Measurements from ENCODE around the gene ECHDC3.

Gene ECHDC3, protein sequence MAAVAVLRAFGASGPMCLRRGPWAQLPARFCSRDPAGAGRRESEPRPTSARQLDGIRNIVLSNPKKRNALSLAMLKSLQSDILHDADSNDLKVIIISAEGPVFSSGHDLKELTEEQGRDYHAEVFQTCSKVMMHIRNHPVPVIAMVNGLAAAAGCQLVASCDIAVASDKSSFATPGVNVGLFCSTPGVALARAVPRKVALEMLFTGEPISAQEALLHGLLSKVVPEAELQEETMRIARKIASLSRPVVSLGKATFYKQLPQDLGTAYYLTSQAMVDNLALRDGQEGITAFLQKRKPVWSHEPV

DNA sequence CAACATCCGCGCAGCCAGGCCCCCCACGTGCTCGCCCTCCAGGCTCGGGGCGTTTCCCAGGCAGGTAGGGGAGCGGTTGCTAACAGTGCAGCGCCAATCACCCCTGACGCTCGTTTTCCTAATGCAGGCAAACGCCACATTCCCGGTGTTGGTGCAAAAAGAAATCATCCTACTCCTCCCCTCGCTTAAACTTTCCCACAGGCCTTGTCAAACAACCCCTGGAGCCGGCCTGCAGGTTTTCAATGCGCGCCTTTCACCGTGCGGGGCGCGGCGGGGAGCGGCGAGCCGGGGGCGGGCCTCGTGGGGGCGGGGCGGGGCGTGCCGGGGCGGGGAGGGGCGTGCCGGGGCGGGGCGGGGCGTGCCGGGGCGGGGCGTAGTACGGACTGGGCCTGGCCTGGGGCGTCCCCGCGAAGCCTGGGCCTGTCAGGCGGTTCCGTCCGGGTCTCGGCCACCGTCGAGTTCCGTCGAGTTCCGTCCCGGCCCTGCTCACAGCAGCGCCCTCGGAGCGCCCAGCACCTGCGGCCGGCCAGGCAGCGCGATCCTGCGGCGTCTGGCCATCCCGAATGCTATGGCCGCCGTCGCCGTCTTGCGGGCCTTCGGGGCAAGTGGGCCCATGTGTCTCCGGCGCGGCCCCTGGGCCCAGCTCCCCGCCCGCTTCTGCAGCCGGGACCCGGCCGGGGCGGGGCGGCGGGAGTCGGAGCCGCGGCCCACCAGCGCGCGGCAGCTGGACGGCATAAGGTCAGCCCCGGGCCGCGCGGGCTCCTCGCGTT, at the start of gene ECHDC3:
TSS of gene ECHDC3 (plus strand) at position 374 of the 770 bp plus-strand sequence. CDS start at position 569, 195 bp downstream.
- peak within 1 kb of the TSS; percentile 58 for H3K4me3 ChIP-seq (replicated peaks; ENCODE audit: low read depth, low read length)
- TF ChIP-seq, protein P1, sequence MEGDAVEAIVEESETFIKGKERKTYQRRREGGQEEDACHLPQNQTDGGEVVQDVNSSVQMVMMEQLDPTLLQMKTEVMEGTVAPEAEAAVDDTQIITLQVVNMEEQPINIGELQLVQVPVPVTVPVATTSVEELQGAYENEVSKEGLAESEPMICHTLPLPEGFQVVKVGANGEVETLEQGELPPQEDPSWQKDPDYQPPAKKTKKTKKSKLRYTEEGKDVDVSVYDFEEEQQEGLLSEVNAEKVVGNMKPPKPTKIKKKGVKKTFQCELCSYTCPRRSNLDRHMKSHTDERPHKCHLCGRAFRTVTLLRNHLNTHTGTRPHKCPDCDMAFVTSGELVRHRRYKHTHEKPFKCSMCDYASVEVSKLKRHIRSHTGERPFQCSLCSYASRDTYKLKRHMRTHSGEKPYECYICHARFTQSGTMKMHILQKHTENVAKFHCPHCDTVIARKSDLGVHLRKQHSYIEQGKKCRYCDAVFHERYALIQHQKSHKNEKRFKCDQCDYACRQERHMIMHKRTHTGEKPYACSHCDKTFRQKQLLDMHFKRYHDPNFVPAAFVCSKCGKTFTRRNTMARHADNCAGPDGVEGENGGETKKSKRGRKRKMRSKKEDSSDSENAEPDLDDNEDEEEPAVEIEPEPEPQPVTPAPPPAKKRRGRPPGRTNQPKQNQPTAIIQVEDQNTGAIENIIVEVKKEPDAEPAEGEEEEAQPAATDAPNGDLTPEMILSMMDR (IDR thresholded peaks at IDR 0.05; ENCODE audit: low read length, missing control alignments): no peak
- peak; percentile 38 for DNase-seq (ENCODE audit: low read depth)

DNA sequence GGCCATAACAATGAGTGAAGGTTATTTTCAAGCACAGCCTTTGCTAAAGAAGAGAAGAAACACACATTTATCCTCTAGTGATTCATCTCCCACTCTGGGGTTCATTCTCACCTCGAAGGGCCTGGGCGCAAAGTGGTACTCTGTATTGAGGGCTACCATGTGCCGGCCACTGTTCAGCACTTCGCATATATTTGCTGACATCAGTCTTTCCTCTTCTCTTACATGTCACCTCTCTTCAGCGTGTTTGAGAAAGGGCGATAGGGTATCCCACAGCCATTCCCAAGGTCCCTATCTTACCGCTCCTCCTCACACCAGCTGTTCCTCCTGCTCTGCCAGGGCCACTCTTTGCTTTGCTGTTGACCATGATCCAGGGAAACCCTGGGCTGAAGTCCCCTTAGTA, 48.8 kb upstream of the ECHDC3 start:
- no peak overlapping the region for H3K4me3 ChIP-seq (replicated peaks; ENCODE audit: low read depth, low read length)
- TF ChIP-seq, protein P1 (IDR thresholded peaks at IDR 0.05; ENCODE audit: low read length, missing control alignments): no peak
- no peak for DNase-seq (ENCODE audit: low read depth)

DNA sequence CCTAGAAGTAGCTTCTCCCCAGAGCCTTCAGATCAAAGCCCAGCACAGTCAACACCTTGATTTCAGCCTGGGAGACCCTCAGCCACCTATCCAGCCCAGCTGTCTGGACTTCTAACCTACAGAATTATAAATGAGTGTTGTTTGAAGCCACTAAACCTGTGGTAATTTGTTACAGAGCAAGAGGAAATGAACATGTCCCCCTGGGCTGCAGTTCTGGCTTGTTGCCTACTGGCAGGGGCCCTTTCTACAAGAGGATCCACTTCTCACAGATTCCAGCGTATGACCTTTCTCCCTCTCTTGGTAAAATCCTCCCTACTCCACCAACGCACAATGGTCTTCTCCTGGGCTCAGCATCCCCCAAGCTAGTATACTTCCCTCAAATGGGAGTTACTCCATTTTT, 46.4 kb upstream of the ECHDC3 start:
- no peak overlapping the region for H3K4me3 ChIP-seq (replicated peaks; ENCODE audit: low read depth, low read length)
- TF ChIP-seq, protein P1 (IDR thresholded peaks at IDR 0.05; ENCODE audit: low read length, missing control alignments): no peak
- DNase-seq (ENCODE audit: low read depth): no peak

DNA sequence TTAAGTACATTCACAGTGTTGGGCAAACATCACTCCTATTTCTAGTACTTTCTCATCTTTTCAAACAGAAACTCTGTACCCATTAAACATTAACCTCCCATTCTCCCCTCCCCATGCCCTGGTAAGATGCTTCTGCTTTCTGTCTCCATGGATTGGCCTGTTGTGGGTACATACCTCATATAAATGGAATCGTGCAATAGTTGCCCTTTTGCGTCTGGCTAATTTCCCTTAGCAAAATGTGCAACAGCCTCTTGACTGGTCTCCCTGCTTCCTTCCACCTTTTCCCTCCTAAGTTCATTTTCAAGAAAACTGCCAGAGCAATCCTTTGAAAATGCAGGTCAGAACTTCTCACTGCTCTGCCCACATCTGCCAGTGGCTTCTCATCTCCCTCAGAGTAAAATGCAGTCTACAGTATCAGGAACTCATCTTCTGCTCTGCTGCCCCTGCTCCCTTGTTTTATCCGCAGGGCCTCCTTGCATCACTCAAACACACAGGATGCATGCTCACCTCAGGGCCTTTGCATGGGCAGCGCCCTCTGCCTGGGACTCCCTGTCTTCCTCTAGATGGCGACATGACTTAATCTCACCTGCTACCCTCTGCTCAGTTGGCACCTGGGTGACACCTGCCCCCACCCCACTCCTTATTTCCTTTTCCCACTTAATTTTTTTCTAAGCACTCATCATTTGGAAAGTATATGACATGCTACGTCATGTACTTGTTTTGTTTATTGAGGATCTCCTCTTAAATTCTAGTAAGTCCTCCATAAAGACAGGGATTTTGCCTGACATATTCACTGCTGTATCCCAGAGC, 44.3 kb upstream of the ECHDC3 start:
- TF ChIP-seq, protein P1 (IDR thresholded peaks at IDR 0.05; ENCODE audit: low read length, missing control alignments): no peak
- no peak for DNase-seq (ENCODE audit: low read depth)
- no peak overlapping the region for H3K4me3 ChIP-seq (replicated peaks; ENCODE audit: low read depth, low read length)

DNA sequence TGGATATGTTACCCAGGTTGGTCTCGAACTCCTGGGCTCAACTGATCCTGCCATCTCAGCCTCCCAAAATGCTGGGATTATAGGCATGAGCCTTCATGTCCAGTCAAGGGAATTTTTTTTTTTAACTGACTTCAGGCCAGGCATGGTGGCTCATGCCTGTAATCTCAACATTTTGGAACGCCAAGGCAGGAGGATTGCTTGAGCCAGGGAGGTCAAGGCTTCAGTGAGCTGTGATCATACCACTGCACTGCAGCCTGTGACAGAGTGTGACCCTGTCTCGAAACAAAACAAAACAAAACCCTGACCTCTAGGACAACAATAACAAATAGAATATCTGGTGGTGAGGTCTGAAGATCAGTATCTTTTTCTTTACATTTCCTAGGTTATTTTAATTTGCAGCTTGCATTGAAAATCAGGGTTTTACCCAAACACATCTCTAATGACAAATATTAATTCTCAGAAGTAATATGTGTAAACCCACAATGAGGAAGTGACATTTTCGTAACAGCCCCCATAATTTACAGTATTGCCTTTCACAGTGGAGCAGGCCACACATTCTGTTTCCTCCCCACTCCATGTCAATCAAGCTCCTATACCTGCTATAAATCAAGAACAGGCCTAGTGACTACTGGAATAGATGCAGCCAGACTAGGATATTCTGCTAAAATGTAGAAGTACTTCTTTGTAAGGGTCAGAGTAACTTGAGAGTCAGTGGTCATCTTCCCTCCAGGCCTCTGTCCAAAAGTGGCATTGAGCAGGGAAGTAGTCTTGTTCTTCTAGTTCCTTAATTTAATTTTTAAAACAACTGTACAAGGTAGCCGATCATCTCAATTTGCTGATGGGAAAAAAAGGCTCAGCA, 43.3 kb upstream of the ECHDC3 start:
- DNase-seq (ENCODE audit: low read depth): no peak
- TF ChIP-seq, protein P1 (IDR thresholded peaks at IDR 0.05; ENCODE audit: low read length, missing control alignments): no peak
- H3K4me3 ChIP-seq (replicated peaks; ENCODE audit: low read depth, low read length): no peak overlapping the region

DNA sequence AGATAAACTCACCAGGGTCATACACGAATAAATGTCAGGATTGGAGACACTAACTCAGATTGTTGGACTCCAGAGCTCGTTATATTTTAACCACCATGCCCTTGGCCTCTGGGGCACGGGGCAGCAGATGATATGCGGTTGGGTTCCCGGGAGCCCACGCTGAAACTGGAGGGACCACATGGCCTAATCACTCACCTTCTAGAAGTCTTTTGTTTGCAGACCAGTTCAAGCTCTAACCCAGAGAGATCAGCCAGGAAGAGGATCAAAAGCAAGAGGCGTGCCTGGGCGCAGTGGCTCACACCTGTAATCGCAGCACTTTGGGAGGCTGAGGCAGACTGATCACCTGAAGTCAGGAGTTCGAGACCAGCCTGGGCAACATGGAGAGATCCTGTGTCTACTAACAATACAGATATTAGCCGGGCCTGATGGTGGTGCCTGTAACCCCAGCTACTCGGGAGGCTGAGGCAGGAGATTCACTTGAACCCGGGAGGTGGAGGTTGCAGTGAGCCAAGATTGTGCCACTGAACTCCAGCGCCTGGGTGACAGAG, 42.6 kb upstream of the ECHDC3 start:
- no peak for DNase-seq (ENCODE audit: low read depth)
- TF ChIP-seq, protein P1 (IDR thresholded peaks at IDR 0.05; ENCODE audit: low read length, missing control alignments): no peak
- no peak overlapping the region for H3K4me3 ChIP-seq (replicated peaks; ENCODE audit: low read depth, low read length)
